ENCODE data around the gene ZSCAN4.
A peak's percentile ranks its signal among the peaks of the same experiment; 100 is the strongest.

Gene ZSCAN4, protein sequence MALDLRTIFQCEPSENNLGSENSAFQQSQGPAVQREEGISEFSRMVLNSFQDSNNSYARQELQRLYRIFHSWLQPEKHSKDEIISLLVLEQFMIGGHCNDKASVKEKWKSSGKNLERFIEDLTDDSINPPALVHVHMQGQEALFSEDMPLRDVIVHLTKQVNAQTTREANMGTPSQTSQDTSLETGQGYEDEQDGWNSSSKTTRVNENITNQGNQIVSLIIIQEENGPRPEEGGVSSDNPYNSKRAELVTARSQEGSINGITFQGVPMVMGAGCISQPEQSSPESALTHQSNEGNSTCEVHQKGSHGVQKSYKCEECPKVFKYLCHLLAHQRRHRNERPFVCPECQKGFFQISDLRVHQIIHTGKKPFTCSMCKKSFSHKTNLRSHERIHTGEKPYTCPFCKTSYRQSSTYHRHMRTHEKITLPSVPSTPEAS

DNA sequence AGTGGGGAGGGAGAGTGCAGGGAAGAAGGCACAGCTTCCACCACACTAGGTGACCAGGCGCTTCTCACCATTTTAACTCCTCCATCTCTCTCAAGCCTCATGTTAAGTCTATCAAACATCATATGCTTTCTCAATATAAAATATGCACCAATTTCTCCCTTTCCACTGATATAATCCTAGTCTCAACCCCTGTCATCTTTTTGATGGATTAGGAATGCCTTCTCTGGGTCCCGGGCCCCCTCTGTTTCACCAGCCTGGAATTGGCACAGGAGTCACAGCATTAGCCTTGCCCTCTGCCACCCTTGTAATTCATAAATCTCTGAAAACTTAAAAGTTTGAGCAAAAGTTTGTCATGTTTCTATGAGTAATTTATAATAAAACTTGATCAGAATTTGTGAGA lies at the start of gene ZSCAN4:
Gene ZSCAN4, plus strand, starts transcription at position 301 of the 400 bp plus-strand sequence. CDS start 7,211 bp downstream, outside the sequence.
- DNase-seq (ENCODE audit: low read depth in 2 of 2) = no peak

DNA sequence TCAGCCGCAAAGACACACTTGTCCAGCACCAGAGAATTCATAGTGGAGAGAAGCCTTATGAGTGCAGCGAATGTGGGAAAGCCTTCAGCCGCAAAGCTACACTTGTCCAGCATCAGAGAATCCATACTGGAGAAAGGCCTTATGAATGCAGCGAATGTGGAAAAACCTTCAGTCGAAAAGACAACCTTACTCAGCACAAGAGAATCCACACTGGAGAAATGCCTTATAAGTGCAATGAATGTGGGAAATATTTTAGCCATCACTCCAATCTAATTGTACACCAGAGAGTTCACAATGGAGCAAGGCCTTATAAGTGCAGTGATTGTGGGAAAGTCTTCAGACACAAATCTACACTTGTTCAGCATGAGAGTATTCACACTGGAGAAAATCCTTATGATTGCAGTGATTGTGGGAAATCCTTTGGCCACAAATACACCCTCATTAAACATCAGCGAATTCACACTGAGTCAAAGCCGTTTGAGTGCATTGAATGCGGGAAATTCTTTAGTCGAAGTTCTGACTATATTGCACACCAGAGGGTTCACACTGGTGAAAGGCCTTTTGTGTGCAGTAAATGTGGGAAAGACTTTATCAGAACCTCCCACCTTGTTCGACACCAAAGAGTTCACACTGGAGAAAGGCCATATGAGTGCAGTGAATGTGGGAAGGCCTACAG lies 47.9 kb upstream of the ZSCAN4 start:
- no peak for DNase-seq (ENCODE audit: low read depth in 2 of 2)

DNA sequence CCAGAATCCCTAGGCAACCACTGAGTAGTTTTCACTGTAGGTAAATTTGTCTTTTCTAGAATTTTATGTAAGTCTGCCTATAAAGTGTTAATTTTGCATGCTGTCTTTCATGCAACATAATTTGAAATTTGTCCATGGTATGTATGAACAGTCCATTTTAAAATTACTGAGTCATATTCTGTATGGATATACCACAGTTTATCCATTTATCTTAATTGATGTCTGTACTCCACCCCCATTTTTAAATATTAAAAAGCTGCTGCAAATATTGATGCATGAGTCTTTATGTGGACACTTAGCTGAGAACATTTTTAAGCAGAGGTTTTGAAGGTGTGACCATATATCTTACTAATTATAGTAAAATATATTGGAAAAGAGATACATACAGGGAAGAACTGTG lies 45.6 kb upstream of the ZSCAN4 start:
- DNase-seq (ENCODE audit: low read depth in 2 of 2) = no peak

DNA sequence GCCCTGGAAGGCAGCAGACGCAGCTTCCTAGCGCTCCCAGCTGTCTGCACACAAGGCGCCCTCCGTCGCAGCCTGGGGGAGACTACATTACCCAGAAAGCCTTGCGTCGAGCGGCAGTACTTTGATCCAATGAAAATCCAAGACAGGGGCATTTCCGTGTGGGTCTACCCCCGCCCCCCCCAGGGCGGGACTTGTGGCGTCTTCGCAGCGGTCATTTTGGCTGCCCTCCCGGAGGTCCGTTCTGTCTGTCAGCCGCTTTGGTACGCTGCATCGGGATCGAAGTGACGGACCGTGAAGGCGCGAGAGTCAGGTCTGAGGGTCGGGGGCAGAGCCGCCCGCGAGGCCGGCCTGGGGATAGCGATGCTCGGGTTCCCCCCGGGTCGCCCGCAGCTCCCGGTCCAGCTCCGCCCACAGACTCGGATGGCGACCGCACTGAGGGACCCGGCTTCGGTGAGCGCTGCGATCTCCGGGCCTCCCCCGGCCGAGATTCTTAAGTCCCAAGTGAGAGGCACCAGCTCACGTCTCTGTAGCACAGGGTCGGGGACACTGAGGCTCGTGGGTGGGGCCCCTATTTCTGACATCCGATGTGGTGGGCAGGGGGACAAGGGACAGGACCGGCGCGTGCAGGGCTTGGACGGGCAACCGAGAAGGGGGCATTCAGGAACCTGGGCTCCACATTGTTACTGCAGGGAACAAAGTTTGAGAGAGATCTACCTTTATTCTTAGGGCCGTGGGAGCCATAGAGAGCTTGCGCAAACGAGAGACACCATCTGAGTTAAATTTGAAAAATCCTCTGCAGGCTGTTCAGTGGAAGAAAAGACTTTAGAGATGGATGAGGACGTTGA lies 35.5 kb upstream of the ZSCAN4 start, which contains the start of gene ZNF211:
Gene ZNF211, plus strand, starts transcription at position 182 of the 845 bp plus-strand sequence. Its CDS starts 179 bp downstream, at position 361.
- DNase-seq (ENCODE audit: low read depth in 2 of 2) = peak; percentile 71 to 73

DNA sequence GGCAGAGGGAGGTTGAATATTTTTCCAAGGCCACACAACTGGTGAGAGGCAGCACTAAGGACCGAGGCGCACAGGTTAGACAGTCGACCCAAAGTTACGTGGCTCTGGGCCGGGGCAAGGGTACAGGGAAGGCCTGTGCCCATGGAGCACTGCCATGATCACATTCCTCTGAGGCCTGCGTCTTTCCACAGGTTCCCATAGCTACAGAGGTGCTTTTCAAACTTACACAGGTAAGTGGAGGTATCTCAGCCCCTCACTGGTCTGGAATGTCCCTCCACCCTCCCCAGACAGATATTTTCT lies 35.0 kb upstream of the ZSCAN4 start:
- no peak for DNase-seq (ENCODE audit: low read depth in 2 of 2)

DNA sequence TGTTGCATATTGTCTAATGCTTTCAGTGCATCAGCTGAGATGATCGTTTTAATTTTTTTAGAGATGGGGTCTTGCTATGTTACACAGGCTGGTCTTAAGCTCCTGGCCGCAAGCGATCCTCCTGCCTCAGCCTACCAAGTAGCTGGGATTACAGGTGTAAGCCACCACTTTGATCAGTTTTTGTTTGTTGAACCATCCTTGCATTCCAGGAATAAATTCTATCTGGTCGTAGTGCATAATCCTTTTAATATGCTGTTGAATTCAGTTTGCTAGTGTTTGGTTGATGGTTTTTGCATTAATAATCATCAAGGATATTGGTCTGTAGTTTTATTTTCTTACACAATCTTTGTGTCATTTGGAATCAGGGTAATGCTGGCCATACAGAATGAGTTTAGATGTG lies 31.4 kb upstream of the ZSCAN4 start:
- DNase-seq (ENCODE audit: low read depth in 2 of 2) = no peak

DNA sequence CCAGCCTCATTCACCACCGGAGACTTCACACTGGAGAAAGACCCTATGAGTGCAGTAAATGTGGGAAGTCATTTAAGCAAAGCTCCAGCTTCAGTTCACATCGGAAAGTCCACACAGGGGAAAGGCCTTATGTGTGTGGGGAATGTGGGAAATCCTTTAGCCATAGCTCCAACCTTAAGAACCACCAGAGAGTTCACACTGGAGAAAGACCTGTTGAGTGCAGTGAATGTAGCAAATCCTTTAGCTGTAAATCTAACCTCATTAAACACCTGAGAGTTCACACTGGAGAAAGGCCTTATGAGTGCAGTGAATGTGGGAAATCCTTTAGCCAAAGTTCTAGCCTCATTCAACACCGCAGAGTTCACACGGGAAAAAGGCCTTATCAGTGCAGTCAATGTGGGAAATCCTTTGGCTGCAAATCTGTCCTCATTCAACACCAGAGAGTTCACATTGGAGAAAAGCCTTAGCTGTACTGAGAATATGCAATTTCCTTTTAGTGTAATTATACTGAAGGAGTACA lies 27.0 kb upstream of the ZSCAN4 start:
- DNase-seq (ENCODE audit: low read depth in 2 of 2) = no peak

DNA sequence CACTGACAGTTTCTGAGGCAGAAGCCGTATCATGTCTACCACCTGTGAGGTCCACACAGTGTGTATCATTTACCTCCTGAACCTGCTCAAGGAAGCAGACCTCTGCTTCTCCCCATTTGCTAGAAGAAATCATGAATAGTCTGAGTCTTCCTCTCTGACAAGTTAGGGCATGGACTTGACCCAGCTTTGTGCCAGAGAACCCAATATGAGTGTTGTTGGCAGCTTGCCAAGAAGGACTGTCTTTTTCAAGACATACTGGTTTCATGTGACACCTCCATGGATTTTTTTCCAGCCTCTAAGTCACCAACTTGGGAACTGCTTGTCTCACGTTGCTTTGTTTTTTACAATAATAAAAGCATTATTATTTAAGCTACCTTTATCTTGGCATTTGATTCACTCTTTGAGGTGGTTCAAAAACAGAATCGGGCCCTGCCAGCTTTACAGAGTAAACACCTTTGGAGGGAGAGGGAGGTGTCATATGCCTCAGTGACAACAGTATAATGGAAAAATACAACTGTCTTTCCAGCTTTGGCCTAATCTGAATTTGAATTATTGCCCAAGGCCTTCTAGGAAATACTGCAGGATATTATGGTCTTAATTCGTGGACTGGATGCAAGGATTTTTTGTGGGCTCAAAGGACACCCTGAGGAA lies 26.2 kb upstream of the ZSCAN4 start:
- no peak for DNase-seq (ENCODE audit: low read depth in 2 of 2)

DNA sequence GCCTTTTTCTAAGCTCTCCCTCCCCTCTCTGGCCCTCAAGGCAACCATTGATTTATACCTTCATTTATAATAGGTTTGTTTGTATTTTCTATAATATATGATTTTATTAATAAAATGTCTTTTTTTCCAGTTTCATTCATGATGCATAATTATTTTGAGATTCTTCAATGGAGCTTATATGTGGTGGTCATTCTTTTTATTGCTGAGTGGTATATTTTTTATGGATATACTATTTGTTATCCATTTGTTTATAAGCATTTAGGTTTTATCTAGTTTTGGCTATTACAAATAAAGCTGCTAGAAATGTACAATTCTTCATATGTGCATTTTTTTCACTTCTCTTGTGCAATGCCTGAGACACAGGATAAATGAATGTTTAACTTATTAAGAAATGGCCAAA lies 25.0 kb upstream of the ZSCAN4 start:
- DNase-seq (ENCODE audit: low read depth in 2 of 2) = no peak

DNA sequence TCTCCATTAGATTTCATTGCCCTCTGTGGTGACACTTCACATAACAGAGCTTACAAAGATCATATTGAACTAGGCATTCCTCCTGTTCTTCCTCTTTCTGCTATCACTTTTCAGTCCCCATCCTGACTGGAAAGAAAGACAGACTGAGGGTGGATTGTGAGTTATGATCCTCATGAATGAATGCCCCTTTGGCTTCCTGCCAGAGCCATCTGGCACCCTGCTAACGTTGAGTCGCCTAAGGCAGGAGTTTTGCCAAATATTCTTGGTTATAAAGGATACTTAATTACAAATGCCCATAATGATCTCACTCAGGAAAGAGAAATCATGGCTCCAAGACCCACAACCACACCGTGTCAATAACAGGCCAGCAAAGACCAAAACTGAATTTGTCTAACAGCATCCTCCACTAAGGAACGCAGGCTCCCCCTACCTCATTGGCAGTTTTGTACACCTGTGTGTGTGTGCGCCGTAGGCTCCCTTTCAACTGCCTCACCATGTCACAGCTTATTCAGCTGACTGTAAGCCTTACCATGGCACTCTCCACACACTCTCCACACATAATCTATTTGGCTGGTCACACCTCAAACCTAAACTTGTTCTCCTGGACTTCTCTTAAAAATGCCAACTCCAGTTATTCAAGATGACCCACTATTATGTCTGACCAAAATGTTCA lies 20.3 kb upstream of the ZSCAN4 start:
- no peak for DNase-seq (ENCODE audit: low read depth in 2 of 2)

DNA sequence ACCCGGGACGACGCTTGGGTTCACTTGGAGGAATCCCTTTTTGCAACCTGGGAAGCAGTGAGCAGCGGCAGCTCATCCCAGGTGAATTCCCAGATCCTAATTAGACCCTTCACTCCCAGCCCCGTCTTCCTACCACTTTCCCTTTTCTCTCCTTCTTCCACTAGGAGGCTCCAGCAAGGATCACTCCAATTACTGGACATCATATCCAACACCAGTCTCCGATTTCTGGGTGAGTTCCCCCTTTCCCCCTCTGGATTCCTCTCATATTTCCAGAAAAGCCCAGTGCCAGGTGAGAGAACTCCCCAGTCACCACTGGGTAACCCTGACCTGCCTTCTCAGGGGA lies 17.1 kb upstream of the ZSCAN4 start:
- no peak for DNase-seq (ENCODE audit: low read depth in 2 of 2)

DNA sequence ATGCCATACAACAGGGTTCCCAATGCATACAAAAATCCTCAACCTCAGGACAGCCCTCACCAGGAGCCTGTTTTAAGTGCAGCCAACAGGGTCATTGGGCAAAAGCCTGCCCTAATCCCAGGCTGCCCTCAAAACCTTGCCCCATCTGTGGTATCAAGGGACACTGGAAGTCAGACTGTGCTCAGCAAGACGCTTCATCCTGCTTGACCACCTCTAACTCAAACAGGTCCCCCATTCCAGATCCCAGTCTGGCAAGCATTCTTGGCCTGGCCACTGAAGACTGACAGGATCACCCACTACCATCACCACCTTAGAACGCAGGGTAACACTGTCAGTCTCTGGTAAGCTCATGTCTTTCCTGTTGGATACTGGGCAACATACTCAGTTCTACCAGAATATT lies 15.0 kb upstream of the ZSCAN4 start:
- no peak for DNase-seq (ENCODE audit: low read depth in 2 of 2)

DNA sequence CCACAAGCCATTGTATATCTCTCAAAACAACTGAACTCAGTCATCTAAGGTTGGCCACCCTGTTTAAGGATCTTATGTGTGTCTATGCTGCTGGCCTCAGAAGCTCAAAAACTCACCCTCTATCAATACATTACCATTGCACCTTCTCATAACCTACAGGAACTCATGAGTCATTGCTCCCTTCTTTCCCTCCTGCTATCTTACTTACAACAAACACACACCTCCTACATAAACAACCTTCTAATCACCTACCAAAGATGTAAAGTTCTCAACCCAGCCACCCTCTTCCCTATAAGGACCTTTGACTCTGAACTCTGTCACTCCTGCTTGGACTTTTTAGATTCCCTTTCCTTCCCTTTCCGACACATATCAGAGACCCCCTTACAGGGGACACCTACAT lies 13.3 kb upstream of the ZSCAN4 start:
- DNase-seq (ENCODE audit: low read depth in 2 of 2) = no peak

DNA sequence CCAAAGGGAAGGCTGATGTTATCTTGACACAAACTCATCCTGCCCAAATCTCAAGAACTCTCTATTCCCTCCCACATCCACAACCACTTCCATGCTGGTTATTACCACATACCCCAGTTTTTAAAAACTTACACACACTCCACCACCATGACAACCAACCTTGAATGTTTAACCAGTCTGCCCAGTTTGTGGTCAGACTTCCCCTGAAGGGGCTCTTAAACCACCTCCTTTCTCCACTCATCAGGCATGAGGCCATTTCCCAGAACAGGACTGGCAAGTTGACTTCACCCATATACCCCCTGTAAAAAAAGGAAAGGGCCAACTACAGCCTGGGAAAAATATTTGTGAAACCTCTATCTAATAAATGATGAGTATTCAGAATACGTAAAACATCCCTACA lies 12.4 kb upstream of the ZSCAN4 start:
- no peak for DNase-seq (ENCODE audit: low read depth in 2 of 2)

DNA sequence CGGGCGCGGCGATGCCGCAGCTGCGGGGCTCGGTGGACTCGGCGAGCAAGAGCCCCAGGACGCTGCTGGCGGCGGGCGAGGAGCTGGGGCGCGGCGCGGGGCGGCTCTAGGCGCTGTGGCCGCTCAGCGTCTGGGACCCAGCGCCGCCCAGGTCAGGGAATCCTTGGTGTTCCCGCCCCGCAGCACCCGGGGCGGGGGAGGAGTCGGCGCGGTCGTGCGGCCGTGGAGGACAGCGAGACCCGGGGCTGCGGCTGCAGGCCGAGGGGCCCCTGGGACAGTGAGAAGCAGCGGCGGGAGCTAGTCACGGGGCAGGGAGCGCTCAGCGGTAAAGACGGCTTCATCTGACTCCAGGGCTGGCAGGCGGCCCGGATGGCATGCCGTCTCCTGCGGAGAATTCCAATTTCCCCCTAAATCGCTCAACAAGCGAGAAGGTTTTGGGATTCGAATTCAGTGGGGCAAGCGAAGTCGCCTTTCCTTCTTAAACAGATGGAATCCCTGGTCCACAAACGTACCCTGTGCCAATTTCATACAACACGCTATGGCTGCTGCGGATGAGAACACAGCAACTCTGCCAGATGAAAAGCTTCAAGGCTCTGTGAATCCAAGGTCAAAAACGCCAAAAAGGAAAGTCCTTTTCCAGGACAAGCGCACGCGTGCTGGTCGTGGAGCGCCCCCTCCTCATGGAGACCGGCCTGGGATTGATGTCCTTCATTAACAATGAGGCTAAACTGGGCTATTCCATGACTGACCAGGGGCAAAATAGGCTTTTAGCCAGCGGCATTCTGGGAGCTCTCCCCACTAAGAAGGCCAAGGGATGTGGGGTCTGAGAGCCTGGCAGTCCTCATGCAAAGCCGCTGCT lies 4.2 kb upstream of the ZSCAN4 start:
- DNase-seq (ENCODE audit: low read depth in 2 of 2) = no peak

DNA sequence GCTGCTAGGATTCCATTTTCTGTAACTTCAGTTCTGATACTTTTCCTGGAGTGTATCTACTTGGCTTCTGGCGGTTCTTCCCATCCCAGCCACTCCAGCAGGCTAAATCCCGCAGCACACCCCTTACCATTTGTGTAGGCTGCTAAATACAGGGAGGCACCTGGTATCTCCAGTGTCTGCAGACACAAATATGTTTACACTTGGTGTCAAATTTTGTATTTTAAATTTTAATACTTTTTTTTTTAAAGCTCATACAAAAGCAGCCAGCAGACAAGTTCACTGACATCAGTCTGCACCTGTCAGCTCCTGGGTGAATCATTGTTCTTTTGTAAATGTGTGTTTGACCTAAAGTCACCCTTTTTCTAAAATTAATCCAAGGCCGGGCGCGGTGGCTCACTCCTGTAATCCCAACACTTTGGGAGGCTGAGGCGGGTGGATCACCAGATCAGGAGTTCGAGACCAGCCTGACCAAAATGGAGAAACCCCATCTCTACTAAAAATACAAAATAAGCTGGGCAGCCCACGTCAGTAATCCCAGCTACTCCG lies 3.4 kb upstream of the ZSCAN4 start:
- no peak for DNase-seq (ENCODE audit: low read depth in 2 of 2)

DNA sequence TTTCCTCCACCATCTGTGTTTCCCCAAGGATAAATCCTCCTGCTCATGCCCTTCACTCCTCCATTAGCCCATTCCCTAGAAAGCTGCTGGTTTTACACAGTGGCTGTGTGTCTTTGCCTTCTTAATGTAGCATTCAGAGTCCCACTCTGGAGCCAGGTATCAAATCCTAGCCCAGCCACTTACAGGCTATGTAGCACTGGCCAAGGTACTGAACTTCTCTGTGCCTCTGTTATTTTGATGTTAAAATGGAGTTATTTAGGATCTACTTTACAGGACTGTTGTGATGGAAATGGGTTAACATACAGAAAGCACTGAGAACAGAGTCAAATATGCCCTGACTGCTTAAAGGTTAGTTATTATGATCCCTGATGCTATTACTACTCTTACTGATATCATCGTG lies 1.5 kb upstream of the ZSCAN4 start:
- no peak for DNase-seq (ENCODE audit: low read depth in 2 of 2)

DNA sequence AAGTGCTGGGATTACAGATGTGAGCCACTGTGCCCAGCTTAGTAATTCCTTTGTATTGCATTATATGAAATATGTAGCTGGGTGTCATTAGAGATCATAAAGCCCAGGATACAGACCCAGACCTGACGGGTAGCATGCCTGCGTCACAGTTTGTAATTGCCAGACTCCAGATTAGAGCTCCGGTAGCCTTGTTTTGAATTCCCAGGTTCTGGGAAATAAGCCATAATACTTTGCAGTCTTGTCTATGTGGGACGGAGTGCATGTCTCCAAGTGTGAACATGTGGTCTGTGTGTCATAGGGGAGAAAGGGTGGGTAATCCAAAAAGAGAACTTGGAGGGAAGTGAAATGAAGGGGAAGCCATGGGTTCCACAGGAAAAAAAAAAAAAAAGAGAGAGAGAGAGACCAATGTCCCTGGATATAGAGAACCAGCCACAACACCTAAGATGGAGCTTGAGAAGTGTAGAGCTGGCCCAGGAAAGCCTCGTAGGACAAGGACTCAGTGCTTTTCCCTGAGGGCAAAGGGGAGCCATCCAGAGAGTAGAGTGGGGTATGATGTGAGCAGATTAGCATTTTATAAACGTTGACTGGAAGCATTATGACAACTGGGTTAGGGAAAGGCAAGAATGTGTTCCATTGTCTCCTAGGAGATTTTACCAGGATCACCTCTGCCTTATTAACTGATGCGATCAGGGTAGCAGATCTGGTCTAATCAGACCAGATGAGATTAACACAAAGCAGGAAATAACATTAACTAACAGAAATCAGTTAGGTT lies 2.6 kb downstream of the ZSCAN4 start:
- DNase-seq (ENCODE audit: low read depth in 2 of 2) = no peak

DNA sequence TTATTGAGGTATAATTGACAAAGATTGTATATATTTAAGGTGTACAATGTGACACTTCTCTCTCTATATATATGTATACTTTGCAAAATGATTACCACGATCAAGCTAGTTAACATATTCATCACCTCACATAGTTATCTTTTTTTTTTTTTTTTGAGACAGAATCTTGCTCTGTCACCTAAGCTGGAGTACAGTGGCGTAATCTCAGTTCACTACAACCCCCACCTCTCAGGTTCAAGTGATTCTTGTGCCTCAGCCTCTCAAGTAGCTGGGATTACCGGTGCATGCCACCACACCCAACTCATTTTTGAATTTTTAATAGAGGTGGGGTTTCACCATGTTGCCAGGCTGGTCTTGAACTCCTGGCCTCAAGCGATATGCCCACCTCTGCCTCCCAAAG lies 3.7 kb downstream of the ZSCAN4 start:
- DNase-seq (ENCODE audit: low read depth in 2 of 2) = no peak

All from stimulated activated CD8-positive, alpha-beta memory T cell treated with anti-CD3 and anti-CD28 coated beads, Interleukin-7, amount 100 ng/mL, for 1 hour (primary cell).